Stomach smooth muscle (tissue), 2 donors: Measurements from ENCODE around the gene SPATA32.

Experiments used
- H3K27ac ChIP-seq: one replicate; pipeline ENCODE4 v1.7.0; 2013; ENCODE audit warnings: mild to moderate bottlenecking, low read length, inconsistent platforms
- H3K27me3 ChIP-seq, 2 donors: one replicate each; pipeline ENCODE4 v1.7.0; 2013; ENCODE audit warnings: low read length in 2 of 2; ENCODE audit not compliant: insufficient read depth in 2 of 2, control insufficient read depth in 1 of 2
- H3K36me3 ChIP-seq, 2 donors: one replicate each; pipeline ENCODE4 v1.7.0; 2013; ENCODE audit warnings: low read length in 2 of 2; ENCODE audit not compliant: control insufficient read depth in 2 of 2, insufficient read depth in 2 of 2
- H3K4me1 ChIP-seq: one replicate; pipeline ENCODE4 v1.7.0; 2013; ENCODE audit warnings: low read length; ENCODE audit not compliant: control insufficient read depth, insufficient read depth
- H3K4me3 ChIP-seq, 2 donors: one replicate each; pipeline ENCODE4 v1.7.0; 2013; ENCODE audit warnings: low read length in 2 of 2
- H3K9ac ChIP-seq, 2 donors: one replicate each; pipeline ENCODE4 v1.7.0; 2013; ENCODE audit warnings: low read length in 2 of 2, mild to moderate bottlenecking in 1 of 2
- H3K9me3 ChIP-seq, 2 donors: one replicate each; pipeline ENCODE4 v1.7.0; 2013; ENCODE audit warnings: low read length in 2 of 2; ENCODE audit not compliant: control insufficient read depth in 2 of 2
- donor health status: healthy.
- donor health status: Pancreatic carcinoma.

The SPATA32 gene

DNA sequence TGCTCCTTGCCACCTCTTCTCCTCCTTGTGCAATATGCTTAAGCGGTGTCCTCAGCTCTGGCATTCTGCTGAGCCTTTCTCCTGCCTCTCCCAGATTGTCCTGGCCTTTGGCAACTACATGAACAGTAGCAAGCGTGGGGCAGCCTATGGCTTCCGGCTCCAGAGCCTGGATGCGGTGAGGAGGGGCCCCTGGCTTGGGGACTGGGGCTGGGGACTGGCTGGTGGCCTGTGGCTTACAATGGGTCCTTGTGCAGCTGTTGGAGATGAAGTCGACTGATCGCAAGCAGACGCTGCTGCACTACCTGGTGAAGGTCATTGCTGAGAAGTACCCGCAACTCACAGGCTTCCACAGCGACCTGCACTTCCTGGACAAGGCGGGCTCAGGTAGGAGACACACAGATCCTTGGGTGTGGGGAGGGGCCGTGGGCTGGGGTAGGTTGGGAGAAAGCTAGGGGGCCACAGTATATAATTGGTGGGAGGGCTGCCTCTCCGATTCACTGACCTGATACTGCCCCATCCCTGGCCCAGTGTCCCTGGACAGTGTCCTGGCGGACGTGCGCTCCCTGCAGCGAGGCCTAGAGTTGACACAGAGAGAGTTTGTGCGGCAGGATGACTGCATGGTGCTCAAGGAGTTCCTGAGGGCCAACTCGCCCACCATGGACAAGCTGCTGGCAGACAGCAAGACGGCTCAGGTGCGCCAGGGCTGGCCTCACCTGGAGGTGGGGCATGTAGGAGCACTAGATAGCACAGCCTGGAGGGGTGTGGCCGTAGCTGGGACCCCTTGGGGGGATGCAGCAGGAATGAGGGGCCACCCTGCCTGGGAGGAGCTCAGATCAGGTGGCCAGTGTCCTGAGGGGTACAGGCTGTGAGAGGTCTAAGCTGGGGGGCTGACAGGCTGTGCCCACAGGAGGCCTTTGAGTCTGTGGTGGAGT, 16.9 kb downstream of the SPATA32 start:
- H3K27me3 ChIP-seq = peaks cover 10 to 15% of the 10 kb centered on the region in 2 donors

DNA sequence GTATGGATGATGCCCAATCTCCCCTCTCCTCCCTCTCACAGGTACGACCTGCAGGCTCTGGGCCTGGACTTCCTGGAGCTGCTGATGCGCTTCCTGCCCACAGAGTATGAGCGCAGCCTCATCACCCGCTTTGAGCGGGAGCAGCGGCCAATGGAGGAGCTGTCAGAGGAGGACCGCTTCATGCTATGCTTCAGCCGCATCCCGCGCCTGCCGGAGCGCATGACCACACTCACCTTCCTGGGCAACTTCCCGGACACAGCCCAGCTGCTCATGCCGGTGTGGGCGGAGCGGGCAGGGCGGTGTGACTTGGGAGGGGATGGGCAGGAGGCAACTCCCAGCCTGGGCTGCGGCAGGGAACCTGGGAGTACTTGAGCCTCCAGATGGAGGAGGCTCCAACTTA, 18.1 kb downstream of the SPATA32 start:
- Histone ChIP-seq H3K27me3 (peaks cover 14 to 24% of the 10 kb centered on the region in 2 donors), H3K4me3 (no peak overlapping the region), H3K27ac (no peak overlapping the region), H3K9me3 (no peaks in the 10 kb centered on the region), H3K36me3 (no peaks in the 10 kb centered on the region), H3K9ac (no peak overlapping the region), H3K4me1 (peaks cover 31% of the 10 kb centered on the region)

More for the DNA sequence above, 16.9 kb downstream of the SPATA32 start:
- peaks cover 31% of the 10 kb centered on the region for H3K4me1 ChIP-seq
- H3K9ac ChIP-seq = no peak overlapping the region
- no peak overlapping the region for H3K4me3 ChIP-seq
- no peaks in the 10 kb centered on the region for H3K9me3 ChIP-seq
- no peaks in the 10 kb centered on the region for H3K36me3 ChIP-seq
- H3K27ac ChIP-seq = no peak overlapping the region

DNA sequence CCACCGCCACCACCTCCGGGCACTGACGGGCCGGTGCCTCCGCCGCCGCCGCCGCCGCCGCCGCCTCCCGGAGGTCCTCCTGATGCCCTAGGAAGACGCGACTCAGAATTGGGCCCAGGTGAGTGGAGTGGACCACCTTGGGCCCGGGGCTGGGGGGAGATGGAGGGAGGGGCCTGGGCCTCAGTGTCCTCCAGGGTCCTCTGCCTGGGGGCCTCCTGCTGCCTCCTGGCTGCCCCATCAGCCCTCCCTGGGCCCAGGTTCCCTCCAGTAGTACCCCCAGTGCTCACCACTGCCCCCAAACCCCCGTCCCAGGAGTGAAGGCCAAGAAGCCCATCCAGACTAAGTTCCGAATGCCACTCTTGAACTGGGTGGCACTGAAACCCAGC, 19.9 kb downstream of the SPATA32 start:
- Histone ChIP-seq H3K9ac (no peak overlapping the region), H3K27ac (no peak overlapping the region), H3K9me3 (no peaks in the 10 kb centered on the region), H3K27me3 (peaks cover 20 to 29% of the 10 kb centered on the region in 2 donors), H3K4me1 (peaks cover 21% of the 10 kb centered on the region), H3K36me3 (peaks cover 0 to 2% of the 10 kb centered on the region in 2 donors), H3K4me3 (no peak overlapping the region)

DNA sequence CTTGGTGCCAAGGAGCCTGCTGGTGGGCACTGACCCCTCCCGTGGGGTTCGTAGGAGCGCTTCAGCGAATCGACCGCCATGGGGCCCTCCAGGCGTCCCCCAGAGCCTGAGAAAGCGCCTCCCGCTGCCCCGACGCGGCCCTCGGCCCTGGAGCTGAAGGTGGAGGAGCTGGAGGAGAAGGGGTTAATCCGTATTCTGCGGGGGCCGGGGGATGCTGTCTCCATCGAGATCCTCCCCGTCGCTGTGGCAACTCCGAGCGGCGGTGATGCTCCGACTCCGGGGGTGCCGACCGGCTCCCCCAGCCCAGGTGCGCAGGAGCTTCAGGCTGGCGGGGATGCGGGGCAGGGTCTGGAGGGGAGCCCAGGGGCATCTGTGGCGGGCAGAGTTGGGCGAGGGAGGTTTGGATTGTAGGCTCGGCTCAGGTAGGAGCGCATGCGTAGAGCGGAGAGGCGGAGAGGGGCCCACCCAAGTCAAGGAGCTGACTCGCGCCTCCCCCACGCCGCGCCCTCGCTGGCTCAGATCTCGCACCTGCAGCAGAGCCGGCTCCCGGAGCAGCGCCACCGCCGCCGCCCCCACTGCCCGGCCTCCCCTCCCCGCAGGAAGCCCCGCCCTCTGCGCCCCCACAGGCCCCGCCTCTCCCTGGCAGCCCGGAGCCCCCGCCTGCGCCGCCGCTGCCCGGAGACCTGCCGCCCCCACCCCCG, 20.4 kb downstream of the SPATA32 start:
- Histone ChIP-seq H3K27me3 (peaks cover 20 to 29% of the 10 kb centered on the region in 2 donors), H3K9me3 (no peaks in the 10 kb centered on the region), H3K27ac (no peak overlapping the region), H3K36me3 (peaks cover 0 to 2% of the 10 kb centered on the region in 2 donors), H3K4me1 (peaks cover 15% of the 10 kb centered on the region), H3K9ac (peak overlapping the region; percentile 13 to 15), H3K4me3 (peak overlapping the region in 1 of 2 donors; percentile 54)

DNA sequence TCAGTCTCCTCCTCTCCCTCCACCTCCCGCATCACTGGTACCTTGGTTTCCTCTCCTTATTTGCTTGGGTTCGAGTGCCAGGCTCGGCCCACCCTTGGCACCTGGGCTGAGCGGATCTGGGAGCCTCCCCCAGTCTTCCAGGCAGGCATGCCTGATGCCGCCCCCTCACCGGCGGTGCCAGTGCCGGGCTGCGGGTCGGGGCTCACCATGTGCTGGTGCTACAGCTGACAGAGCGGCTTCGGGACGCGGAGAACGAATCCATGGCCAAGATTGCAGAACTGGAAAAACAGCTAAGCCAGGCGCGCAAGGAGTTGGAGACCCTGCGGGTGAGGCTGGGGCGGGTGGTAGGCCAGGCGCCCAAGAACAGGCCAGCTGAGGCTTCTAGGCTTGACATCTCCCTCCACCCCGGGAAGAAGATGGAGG, 21.0 kb downstream of the SPATA32 start:
- H3K36me3 ChIP-seq = peaks cover 0 to 2% of the 10 kb centered on the region in 2 donors
- no peak overlapping the region for H3K27ac ChIP-seq
- peaks cover 20 to 30% of the 10 kb centered on the region in 2 donors for H3K27me3 ChIP-seq
- H3K9ac ChIP-seq = peak overlapping the region in 1 of 2 donors; percentile 15
- H3K9me3 ChIP-seq = no peaks in the 10 kb centered on the region
- peaks cover 12% of the 10 kb centered on the region for H3K4me1 ChIP-seq
- H3K4me3 ChIP-seq = peak overlapping the region in 1 of 2 donors; percentile 54

DNA sequence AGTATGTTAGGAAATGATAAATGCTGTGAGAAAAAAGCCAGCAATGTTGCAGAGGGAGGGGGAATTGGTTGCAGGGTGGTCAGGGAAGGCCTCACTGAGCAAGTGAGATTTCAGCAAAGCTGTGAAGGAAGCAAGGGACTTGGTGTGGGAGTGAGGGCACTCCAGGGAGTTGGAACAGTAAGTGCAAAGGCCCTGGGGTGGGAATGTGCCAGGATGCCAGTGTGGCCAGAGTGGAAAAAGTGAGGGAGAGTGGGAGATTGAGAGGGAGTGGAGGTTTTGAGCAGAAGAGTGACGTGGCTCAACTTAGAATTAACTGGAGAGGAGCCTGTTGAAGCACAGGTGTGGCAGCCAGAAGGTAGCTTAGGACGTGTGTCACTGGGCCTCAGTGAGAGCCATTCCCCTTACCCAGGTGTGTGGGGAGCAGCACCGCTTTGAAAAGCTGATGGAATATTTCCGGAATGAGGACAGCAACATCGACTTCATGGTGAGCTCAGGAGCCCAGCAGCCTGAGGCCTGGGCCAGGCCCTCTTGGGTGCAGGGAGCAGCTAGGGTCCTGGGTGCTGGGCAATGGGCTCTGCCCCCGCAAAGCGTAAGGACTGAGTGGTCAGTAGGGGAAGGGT, 23.6 kb downstream of the SPATA32 start:
- Histone ChIP-seq H3K27me3 (peaks cover 26 to 31% of the 10 kb centered on the region in 2 donors), H3K9ac (no peak overlapping the region), H3K27ac (no peak overlapping the region), H3K4me1 (peaks cover 18% of the 10 kb centered on the region), H3K9me3 (no peaks in the 10 kb centered on the region), H3K4me3 (no peak overlapping the region), H3K36me3 (peaks cover 0 to 2% of the 10 kb centered on the region in 2 donors)

- Histone ChIP-seq H3K36me3 (peaks cover 0 to 2% of the 10 kb centered on the region in 2 donors), H3K27ac (no peak overlapping the region)
Measured at GRCh38 chr17:45237686-45238085, 24.2 kb downstream of the SPATA32 start.

DNA sequence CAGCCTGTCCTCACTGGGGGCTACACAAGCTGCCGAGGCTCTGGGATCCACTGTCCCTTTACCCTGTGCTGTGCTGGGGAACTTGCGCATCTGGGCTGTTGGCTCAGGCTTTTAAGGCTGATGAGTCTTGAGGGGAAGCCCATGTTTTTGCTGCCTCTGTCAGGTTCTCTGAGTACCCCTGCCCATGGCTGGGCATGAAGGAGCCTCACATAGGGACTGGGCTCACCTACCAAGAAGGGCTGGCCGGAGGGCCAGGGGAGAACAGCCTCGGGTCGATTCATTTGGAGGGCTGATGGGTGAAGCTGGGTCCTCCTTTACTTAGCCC, 25.6 kb downstream of the SPATA32 start:
- Histone ChIP-seq H3K27me3 (peaks cover 26 to 29% of the 10 kb centered on the region in 2 donors), H3K9ac (no peak overlapping the region), H3K27ac (no peak overlapping the region), H3K4me1 (peaks cover 17% of the 10 kb centered on the region), H3K4me3 (no peak overlapping the region), H3K9me3 (no peaks in the 10 kb centered on the region), H3K36me3 (peaks cover 0 to 2% of the 10 kb centered on the region in 2 donors)

More at GRCh38 chr17:45237686-45238085, 24.2 kb downstream of the SPATA32 start:
- Histone ChIP-seq H3K9ac (no peak overlapping the region), H3K4me1 (peaks cover 18% of the 10 kb centered on the region), H3K4me3 (no peak overlapping the region), H3K27me3 (peaks cover 26 to 31% of the 10 kb centered on the region in 2 donors), H3K9me3 (no peaks in the 10 kb centered on the region)

DNA sequence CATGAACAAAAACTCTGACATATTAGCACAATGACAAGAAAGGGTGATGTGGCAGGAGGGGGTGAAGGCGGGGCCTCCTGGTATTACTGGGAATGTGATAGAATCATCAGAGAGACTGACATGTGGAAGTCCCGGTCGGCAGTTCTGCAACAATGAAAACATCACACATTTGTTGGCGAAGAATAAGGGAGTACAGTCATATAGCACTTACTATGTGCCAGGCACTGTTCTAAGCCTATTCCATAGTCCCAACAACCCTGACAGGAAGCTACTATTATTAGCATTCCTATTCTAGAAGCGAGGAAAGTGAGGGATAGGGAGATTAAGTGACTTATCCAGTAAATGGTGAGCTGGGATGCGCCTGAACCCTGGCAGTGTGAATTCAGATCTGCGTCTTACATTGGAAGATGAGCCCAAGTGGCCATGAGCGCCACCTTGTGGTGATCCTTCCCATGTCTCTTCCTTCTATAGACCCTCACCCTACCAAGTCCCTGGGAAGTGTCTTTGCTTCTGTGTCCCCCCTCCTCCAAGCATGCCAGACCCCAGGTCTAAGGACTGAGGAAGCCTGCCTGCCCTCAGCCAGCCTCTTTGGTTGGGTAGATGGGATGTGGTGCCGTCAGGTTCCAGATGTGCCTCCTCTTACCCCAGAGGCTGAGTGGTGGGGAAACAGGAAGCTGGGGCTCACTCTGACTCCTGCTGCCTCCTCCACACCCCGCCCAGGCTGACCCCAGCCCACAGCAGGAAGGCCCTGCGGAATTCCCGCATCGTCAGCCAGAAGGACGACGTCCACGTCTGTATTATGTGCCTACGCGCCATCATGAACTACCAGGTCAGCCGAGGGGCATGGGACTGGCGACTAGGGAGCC, 26.2 kb downstream of the SPATA32 start:
- Histone ChIP-seq H3K4me1 (peaks cover 17% of the 10 kb centered on the region), H3K4me3 (no peak overlapping the region), H3K27ac (peak overlapping the region; percentile 11), H3K9me3 (no peaks in the 10 kb centered on the region), H3K27me3 (peaks cover 20 to 23% of the 10 kb centered on the region in 2 donors), H3K9ac (no peak overlapping the region), H3K36me3 (peaks cover 0 to 2% of the 10 kb centered on the region in 2 donors)
